GM19023 (cell line): ENCODE results near the gene ESYT3.

Experiments
- ATAC-seq: cut with Tn5 transposase; IDR thresholded peaks from one replicate; pipeline ENCODE4 v1.9.1; 2021; ENCODE audit warnings: mild to moderate bottlenecking, moderate library complexity; ENCODE audit not compliant: unreplicated experiment

Gene ESYT3

GRCh38 chr3:138459619-138460535 is 25.5 kb downstream of the ESYT3 start:
- no peak for ATAC-seq

- ATAC-seq = no peak
Observed at GRCh38 chr3:138460536-138461205, 26.3 kb downstream of the ESYT3 start.

GRCh38 chr3:138461246-138461645 is 26.8 kb downstream of the ESYT3 start:
- no peak for ATAC-seq

GRCh38 chr3:138461896-138462295 is 27.5 kb downstream of the ESYT3 start:
- no peak for ATAC-seq

- no peak for ATAC-seq
Observed at GRCh38 chr3:138463724-138464490, 29.5 kb downstream of the ESYT3 start.

GRCh38 chr3:138464491-138464860 is 30.1 kb downstream of the ESYT3 start:
- no peak for ATAC-seq

GRCh38 chr3:138465451-138465850 is 31.0 kb downstream of the ESYT3 start:
- no peak for ATAC-seq

- ATAC-seq = no peak
Observed at GRCh38 chr3:138465925-138466324, 31.5 kb downstream of the ESYT3 start.

- ATAC-seq = no peak
Observed at GRCh38 chr3:138467931-138468330, 33.5 kb downstream of the ESYT3 start.

GRCh38 chr3:138468451-138468850 is 34.0 kb downstream of the ESYT3 start:
- ATAC-seq = no peak

- no peak for ATAC-seq
Observed at GRCh38 chr3:138468886-138469285, 34.5 kb downstream of the ESYT3 start.

GRCh38 chr3:138469874-138470273 is 35.5 kb downstream of the ESYT3 start:
- no peak for ATAC-seq

- ATAC-seq = no peak
Observed at GRCh38 chr3:138470687-138471086, 36.3 kb downstream of the ESYT3 start.

- no peak for ATAC-seq
Observed at GRCh38 chr3:138471481-138471880, 37.1 kb downstream of the ESYT3 start.

GRCh38 chr3:138472141-138472825 is 37.9 kb downstream of the ESYT3 start:
- ATAC-seq = no peak

- no peak for ATAC-seq
Observed at GRCh38 chr3:138473391-138473790, 39.0 kb downstream of the ESYT3 start.

- ATAC-seq = no peak
Observed at GRCh38 chr3:138474163-138474562, 39.7 kb downstream of the ESYT3 start.

- ATAC-seq = no peak
Observed at GRCh38 chr3:138476526-138476925, 42.1 kb downstream of the ESYT3 start.

GRCh38 chr3:138477120-138477519 is 42.7 kb downstream of the ESYT3 start:
- ATAC-seq = no peak

- no peak for ATAC-seq
Observed at GRCh38 chr3:138477801-138478200, 43.4 kb downstream of the ESYT3 start.

GRCh38 chr3:138479438-138479863 is 45.0 kb downstream of the ESYT3 start:
- no peak for ATAC-seq
